Mucosa of descending colon (tissue), 3 donors: ENCODE results near the gene INKA2. TPM values are rescaled to one million over a fixed set of nuclear protein-coding genes. Genes with fewer than 3 reads are reported as not detected.
A peak's percentile ranks its signal among the peaks of the same experiment; 100 is the strongest.
"Not testable (repeated sequence)": the region's sequence is repeated elsewhere in the genome, so short reads cannot be mapped to it uniquely, and the experiment has no call there.

Experiments
- ATAC-seq: fragments of 200-7000 bp; cut with Tn5 transposase; one replicate; pipeline ENCODE4 v1.9.1; 2020; ENCODE audit warnings: mild to moderate bottlenecking, moderate library complexity
- DNase-seq, 3 donors: peaks; one replicate each; pipeline ENCODE4 v3.0.0-alpha.2; 2020
- H3K36me3 ChIP-seq: fragments of 200-600 bp; one replicate; pipeline ENCODE4 v1.8.0; 2021; ENCODE audit warnings: low read depth, mild to moderate bottlenecking
- H3K4me1 ChIP-seq: fragments of 200-600 bp; one replicate; pipeline ENCODE4 v1.8.0; 2021; ENCODE audit warnings: low read depth, mild to moderate bottlenecking
- H3K4me3 ChIP-seq: fragments of 200-600 bp; one replicate; pipeline ENCODE4 v1.8.0; 2021; ENCODE audit warnings: mild to moderate bottlenecking
- H3K9me3 ChIP-seq: fragments of 200-600 bp; one replicate; pipeline ENCODE4 v1.8.0; 2021; ENCODE audit warnings: mild to moderate bottlenecking
- CTCF ChIP-seq: fragments of 200-600 bp; IDR thresholded peaks from one replicate; pipeline ENCODE4 v1.8.0; 2022; ENCODE audit warnings: antibody characterized with exemption, mild to moderate bottlenecking
- intact Hi-C, 2 donors: fragments of 100-400 bp; cut with DNase I in 1 of 2; cut with micrococcal nuclease in 1 of 2; formaldehyde crosslinking; loops; one replicate each; pipeline versions ENCODE4 v1.11.0 to v1.11.1; 2022; cut with DNase I, micrococcal nuclease
- total RNA-seq, 3 donors: library from RNA; stranded (reverse); fragmentation: NEBNext Ultra II Directional in 2 of 3; extraction: Animal tissue kit (Norgen Biotek cat#: 25700) in 2 of 3; gene quantifications; one replicate each; pipeline versions ENCODE4 v1.2.1 to v1.2.4, GENCODE V29; 2021 to 2023
- donor health status: DM: no; HTN: no; CAD: no; lungs with moderate emphysema.
- donor health status: DM: no; HTN: no; CAD: no.
- donor health status: DM: no; HTN: yes; CAD: no.

The INKA2 gene
- total RNA-seq, 3 donors from 2014 or later, result 2.3 to 9.8 (median 2.5) TPM

- no peak for TF ChIP-seq CTCF
- intact Hi-C loops, result loop anchor here in 1 of 2 donors (10.0 kb wide), 1 partner anchor 241 kb away; the partner anchor contains the start of genes ADORA3 and TMIGD3
- no peaks in the 10 kb centered on the region for H3K4me1 ChIP-seq
- no peak for DNase-seq
- H3K9me3 ChIP-seq, result no peaks in the 10 kb centered on the region
- H3K4me3 ChIP-seq, result no peak overlapping the region
- no peaks in the 10 kb centered on the region for H3K36me3 ChIP-seq
- ATAC-seq, result no peak
Measured at GRCh38 chr1:111745675-111746613, 6.7 kb upstream of the INKA2 start.

- ATAC-seq (no peak), DNase-seq (no peak)
- H3K9me3 ChIP-seq, result no peaks in the 10 kb centered on the region
- no peaks in the 10 kb centered on the region for H3K36me3 ChIP-seq
- H3K4me3 ChIP-seq, result no peak overlapping the region
- TF ChIP-seq CTCF, result no peak
- peaks cover 3% of the 10 kb centered on the region for H3K4me1 ChIP-seq
- intact Hi-C loops, result loop anchor here in 1 of 2 donors (10.0 kb wide), 1 partner anchor 239 kb away; the partner anchor contains the start of genes ADORA3 and TMIGD3
Measured at GRCh38 chr1:111743679-111744101, 4.5 kb upstream of the INKA2 start.

- TF ChIP-seq CTCF, result no peak
- no peaks in the 10 kb centered on the region for H3K9me3 ChIP-seq
- no peak overlapping the region for H3K4me3 ChIP-seq
- ATAC-seq (no peak), DNase-seq (no peak)
- no peaks in the 10 kb centered on the region for H3K36me3 ChIP-seq
- peaks cover 3% of the 10 kb centered on the region for H3K4me1 ChIP-seq
- intact Hi-C loops, result loop anchor here in 1 of 2 donors (10.0 kb wide), 1 partner anchor 238 kb away; the partner anchor contains the start of genes ADORA3 and TMIGD3
Measured at GRCh38 chr1:111742938-111743549, 3.8 kb upstream of the INKA2 start.

- not testable (repeated sequence) for DNase-seq, H3K36me3 ChIP-seq, ATAC-seq, H3K4me1 ChIP-seq, H3K4me3 ChIP-seq, H3K9me3 ChIP-seq
- intact Hi-C loops, result loop anchor here in 1 of 2 donors (10.0 kb wide), 1 partner anchor 237 kb away; the partner anchor contains the start of genes ADORA3 and TMIGD3
Measured at GRCh38 chr1:111742292-111742691, 3.1 kb upstream of the INKA2 start.

- H3K4me1 ChIP-seq, result peaks cover 3% of the 10 kb centered on the region
- TF ChIP-seq CTCF, result no peak
- DNase-seq (peak; percentile 68 to 78 (median 70)), ATAC-seq (peak; percentile 35)
- no peak overlapping the region for H3K4me3 ChIP-seq
- intact Hi-C loops, result loop anchor here in 1 of 2 donors (10.0 kb wide), 1 partner anchor 235 kb away; the partner anchor contains the start of genes ADORA3 and TMIGD3
- H3K9me3 ChIP-seq, result no peaks in the 10 kb centered on the region
- H3K36me3 ChIP-seq, result no peaks in the 10 kb centered on the region
Measured at GRCh38 chr1:111739925-111740765, 950 bp upstream of the INKA2 start.
